ENCODE results near the gene SATL1. TPM values are rescaled to one million over a fixed set of nuclear protein-coding genes. Genes with fewer than 3 reads are reported as not detected.

The SATL1 gene
- total RNA-seq, 1 donor from 2014 or later = not detected

GRCh38 chrX:85196319-85196718 lies 47.3 kb downstream of the SATL1 start:
- no peaks in the 10 kb centered on the region for H3K27me3 Mint-ChIP-seq (ENCODE audit: low read depth)
- no peak overlapping the region for H3K27ac Mint-ChIP-seq (ENCODE audit: unreplicated experiment)
- DNase-seq (ENCODE audit: low spot score) = no peak
- H3K4me3 Mint-ChIP-seq (ENCODE audit: unreplicated experiment) = no peak overlapping the region
- H3K36me3 Mint-ChIP-seq (ENCODE audit: low read depth) = no peaks in the 10 kb centered on the region
- peaks cover 4% of the 10 kb centered on the region for H3K9me3 Mint-ChIP-seq (ENCODE audit: low read depth)
- TF ChIP-seq CTCF (IDR thresholded peaks at IDR 0.05) = no peak
- no peaks in the 10 kb centered on the region for H3K4me1 Mint-ChIP-seq (ENCODE audit: low read depth)

GRCh38 chrX:85159644-85160043 lies 83.9 kb downstream of the SATL1 start:
- H3K4me1 Mint-ChIP-seq (ENCODE audit: low read depth) = no peaks in the 10 kb centered on the region
- peaks cover 8% of the 10 kb centered on the region for H3K9me3 Mint-ChIP-seq (ENCODE audit: low read depth)
- no peaks in the 10 kb centered on the region for H3K36me3 Mint-ChIP-seq (ENCODE audit: low read depth)
- H3K27ac Mint-ChIP-seq (ENCODE audit: unreplicated experiment) = no peak overlapping the region
- H3K27me3 Mint-ChIP-seq (ENCODE audit: low read depth) = no peaks in the 10 kb centered on the region
- peak; percentile 71 for DNase-seq (ENCODE audit: low spot score)
- H3K4me3 Mint-ChIP-seq (ENCODE audit: unreplicated experiment) = no peak overlapping the region
- no peak for TF ChIP-seq CTCF (IDR thresholded peaks at IDR 0.05)

GRCh38 chrX:85140964-85141363 lies 102.6 kb downstream of the SATL1 start:
- Mint-ChIP-seq H3K27ac (ENCODE audit: unreplicated experiment) (no peak overlapping the region), H3K9me3 (ENCODE audit: low read depth) (no peaks in the 10 kb centered on the region), H3K27me3 (ENCODE audit: low read depth) (no peaks in the 10 kb centered on the region), H3K4me1 (ENCODE audit: low read depth) (no peaks in the 10 kb centered on the region), H3K4me3 (ENCODE audit: unreplicated experiment) (no peak overlapping the region), H3K36me3 (ENCODE audit: low read depth) (no peaks in the 10 kb centered on the region)
- DNase-seq (ENCODE audit: low spot score) = no peak
- no peak for TF ChIP-seq CTCF (IDR thresholded peaks at IDR 0.05)

GRCh38 chrX:85139422-85139821 lies 104.2 kb downstream of the SATL1 start:
- TF ChIP-seq CTCF (IDR thresholded peaks at IDR 0.05) = no peak
- no peak overlapping the region for H3K4me3 Mint-ChIP-seq (ENCODE audit: unreplicated experiment)
- no peaks in the 10 kb centered on the region for H3K9me3 Mint-ChIP-seq (ENCODE audit: low read depth)
- H3K4me1 Mint-ChIP-seq (ENCODE audit: low read depth) = no peaks in the 10 kb centered on the region
- no peaks in the 10 kb centered on the region for H3K27me3 Mint-ChIP-seq (ENCODE audit: low read depth)
- DNase-seq (ENCODE audit: low spot score) = no peak
- no peaks in the 10 kb centered on the region for H3K36me3 Mint-ChIP-seq (ENCODE audit: low read depth)
- no peak overlapping the region for H3K27ac Mint-ChIP-seq (ENCODE audit: unreplicated experiment)

GRCh38 chrX:85136409-85136808 lies 107.2 kb downstream of the SATL1 start:
- H3K4me3 Mint-ChIP-seq (ENCODE audit: unreplicated experiment) = no peak overlapping the region
- H3K27me3 Mint-ChIP-seq (ENCODE audit: low read depth) = no peaks in the 10 kb centered on the region
- TF ChIP-seq CTCF (IDR thresholded peaks at IDR 0.05) = no peak
- H3K27ac Mint-ChIP-seq (ENCODE audit: unreplicated experiment) = no peak overlapping the region
- peaks cover 6% of the 10 kb centered on the region for H3K9me3 Mint-ChIP-seq (ENCODE audit: low read depth)
- no peak for DNase-seq (ENCODE audit: low spot score)
- no peaks in the 10 kb centered on the region for H3K36me3 Mint-ChIP-seq (ENCODE audit: low read depth)
- no peaks in the 10 kb centered on the region for H3K4me1 Mint-ChIP-seq (ENCODE audit: low read depth)

Data from chondrocyte (in vitro differentiated cells).